KMS-11 (cell line): Measurements from ENCODE around the gene NUP58.

Source experiments
- H2AFZ ChIP-seq: fragments of 200-600 bp; sonication (generic); 2 replicates; pipeline ENCODE4 v1.6.1; 2016; ENCODE audit warnings: antibody characterized with exemption, mixed run types, low read depth
- H3K27ac ChIP-seq: fragments of 200-600 bp; sonication (generic); 2 replicates; pipeline ENCODE4 v1.6.1; 2016; ENCODE audit warnings: mild to moderate bottlenecking, mixed run types
- H3K27me3 ChIP-seq: fragments of 200-600 bp; sonication (generic); 2 replicates; pipeline ENCODE4 v1.6.1; 2017; ENCODE audit warnings: mild to moderate bottlenecking, low read depth, mixed run types, moderate library complexity; ENCODE audit not compliant: insufficient read depth
- H3K36me3 ChIP-seq: fragments of 200-600 bp; sonication (generic); 2 replicates; pipeline ENCODE4 v1.6.1; 2017; ENCODE audit warnings: mild to moderate bottlenecking, mixed run types; ENCODE audit not compliant: insufficient read depth
- H3K4me1 ChIP-seq: fragments of 200-600 bp; sonication (generic); 2 replicates; pipeline ENCODE4 v1.6.1; 2016; ENCODE audit warnings: mild to moderate bottlenecking, low read depth, mixed run types; ENCODE audit not compliant: poor library complexity, severe bottlenecking
- H3K4me2 ChIP-seq: fragments of 200-600 bp; sonication (generic); 2 replicates; pipeline ENCODE4 v1.7.0; 2016; ENCODE audit warnings: mild to moderate bottlenecking, mixed run types
- H3K4me3 ChIP-seq: fragments of 200-600 bp; sonication (generic); IDR thresholded peaks from 2 replicates; pipeline ENCODE4 v1.6.1; 2017; ENCODE audit warnings: low read depth, low read length, mixed read lengths; ENCODE audit not compliant: insufficient read depth
- H3K79me2 ChIP-seq: fragments of 200-600 bp; sonication (generic); 2 replicates; pipeline ENCODE4 v1.6.1; 2016; ENCODE audit warnings: low read depth, mixed run types; ENCODE audit not compliant: insufficient read depth
- H3K9ac ChIP-seq: fragments of 200-600 bp; sonication (generic); 2 replicates; pipeline ENCODE4 v1.6.1; 2016; ENCODE audit warnings: mild to moderate bottlenecking, mixed run types
- H4K20me1 ChIP-seq: fragments of 200-600 bp; sonication (generic); 2 replicates; pipeline ENCODE4 v1.6.1; 2016; ENCODE audit warnings: mild to moderate bottlenecking, mixed run types; ENCODE audit not compliant: insufficient read depth
- CTCF ChIP-seq: fragments of 200-600 bp; sonication (generic); conservative IDR thresholded peaks from 2 replicates; pipeline ENCODE4 v1.6.1; 2017; ENCODE audit warnings: low read depth, mild to moderate bottlenecking, antibody characterized with exemption, low read length, moderate library complexity, mixed read lengths

NUP58 gene

DNA sequence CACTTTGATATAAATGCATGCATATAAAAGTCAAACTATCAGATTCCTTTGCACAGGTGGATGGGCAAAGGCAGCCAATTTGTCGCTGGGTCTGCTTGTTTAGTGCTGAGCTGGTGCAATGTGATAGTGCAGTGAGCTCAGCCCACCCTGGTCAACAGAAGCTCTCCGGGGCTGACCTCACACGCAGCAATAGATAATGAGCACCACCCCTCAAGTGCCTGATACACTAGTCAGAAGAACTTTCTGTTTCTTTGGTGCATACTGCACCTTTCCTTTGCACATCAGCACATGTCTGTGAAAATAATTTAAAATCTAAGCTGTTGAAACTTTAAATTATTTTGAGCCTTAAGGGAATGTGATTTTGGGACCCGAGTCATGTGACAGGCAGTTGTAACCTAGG is 90.5 kb downstream of the NUP58 start:
- Histone ChIP-seq H3K9ac (no peak overlapping the region), H3K27me3 (no peaks in the 10 kb centered on the region), H2AFZ (no peak overlapping the region), H3K4me3 (no peak overlapping the region), H3K4me2 (no peak overlapping the region), H3K79me2 (no peaks in the 10 kb centered on the region), H3K27ac (no peak overlapping the region), H3K4me1 (no peaks in the 10 kb centered on the region), H4K20me1 (no peaks in the 10 kb centered on the region), H3K36me3 (no peaks in the 10 kb centered on the region)
- no peak for TF ChIP-seq CTCF
